Measurements from ENCODE around the gene ASB2.

DNA sequence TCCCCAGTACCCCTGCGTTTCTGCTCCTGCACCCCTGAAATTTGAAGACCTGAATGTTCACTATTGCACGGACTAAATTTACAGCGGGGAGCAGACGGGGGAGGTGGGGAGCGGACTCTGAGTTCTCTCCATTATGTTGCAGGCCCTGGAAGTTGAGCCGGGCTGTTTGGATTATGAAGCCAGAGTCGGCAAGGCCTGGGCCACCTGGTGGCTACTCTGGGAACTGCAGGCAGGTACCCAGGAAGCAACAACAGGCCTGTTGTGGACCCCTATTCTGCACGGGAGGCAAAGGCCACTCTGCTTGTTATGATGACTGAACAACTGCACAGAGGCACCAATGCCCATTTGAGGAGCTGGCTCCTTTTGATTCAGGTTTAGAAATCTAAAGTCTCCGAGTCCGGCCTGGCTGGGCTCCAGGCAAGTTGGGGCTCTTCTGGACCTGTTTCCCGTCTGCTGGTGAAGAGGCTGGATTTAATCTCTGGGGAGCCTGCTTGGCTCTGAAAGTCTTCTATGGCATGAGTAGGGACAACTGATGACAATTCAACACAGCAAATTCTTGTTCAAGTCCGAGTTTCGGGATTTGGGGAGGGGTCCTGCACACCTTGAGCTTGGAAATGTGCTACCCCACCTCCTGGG, 83.3 kb downstream of the ASB2 start:
- TF ChIP-seq, protein P1, sequence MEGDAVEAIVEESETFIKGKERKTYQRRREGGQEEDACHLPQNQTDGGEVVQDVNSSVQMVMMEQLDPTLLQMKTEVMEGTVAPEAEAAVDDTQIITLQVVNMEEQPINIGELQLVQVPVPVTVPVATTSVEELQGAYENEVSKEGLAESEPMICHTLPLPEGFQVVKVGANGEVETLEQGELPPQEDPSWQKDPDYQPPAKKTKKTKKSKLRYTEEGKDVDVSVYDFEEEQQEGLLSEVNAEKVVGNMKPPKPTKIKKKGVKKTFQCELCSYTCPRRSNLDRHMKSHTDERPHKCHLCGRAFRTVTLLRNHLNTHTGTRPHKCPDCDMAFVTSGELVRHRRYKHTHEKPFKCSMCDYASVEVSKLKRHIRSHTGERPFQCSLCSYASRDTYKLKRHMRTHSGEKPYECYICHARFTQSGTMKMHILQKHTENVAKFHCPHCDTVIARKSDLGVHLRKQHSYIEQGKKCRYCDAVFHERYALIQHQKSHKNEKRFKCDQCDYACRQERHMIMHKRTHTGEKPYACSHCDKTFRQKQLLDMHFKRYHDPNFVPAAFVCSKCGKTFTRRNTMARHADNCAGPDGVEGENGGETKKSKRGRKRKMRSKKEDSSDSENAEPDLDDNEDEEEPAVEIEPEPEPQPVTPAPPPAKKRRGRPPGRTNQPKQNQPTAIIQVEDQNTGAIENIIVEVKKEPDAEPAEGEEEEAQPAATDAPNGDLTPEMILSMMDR (IDR thresholded peaks at IDR 0.05): peak; percentile 90 to 98 (median 97)
- TF ChIP-seq POLR2A (IDR thresholded peaks at IDR 0.05): no peak
- TF ChIP-seq POLR2AphosphoS5 (IDR thresholded peaks at IDR 0.05; ENCODE audit: insufficient read depth in 1 of 2, low read depth in 1 of 2): no peak
